ENCODE data around the gene MICAL2.

DNA sequence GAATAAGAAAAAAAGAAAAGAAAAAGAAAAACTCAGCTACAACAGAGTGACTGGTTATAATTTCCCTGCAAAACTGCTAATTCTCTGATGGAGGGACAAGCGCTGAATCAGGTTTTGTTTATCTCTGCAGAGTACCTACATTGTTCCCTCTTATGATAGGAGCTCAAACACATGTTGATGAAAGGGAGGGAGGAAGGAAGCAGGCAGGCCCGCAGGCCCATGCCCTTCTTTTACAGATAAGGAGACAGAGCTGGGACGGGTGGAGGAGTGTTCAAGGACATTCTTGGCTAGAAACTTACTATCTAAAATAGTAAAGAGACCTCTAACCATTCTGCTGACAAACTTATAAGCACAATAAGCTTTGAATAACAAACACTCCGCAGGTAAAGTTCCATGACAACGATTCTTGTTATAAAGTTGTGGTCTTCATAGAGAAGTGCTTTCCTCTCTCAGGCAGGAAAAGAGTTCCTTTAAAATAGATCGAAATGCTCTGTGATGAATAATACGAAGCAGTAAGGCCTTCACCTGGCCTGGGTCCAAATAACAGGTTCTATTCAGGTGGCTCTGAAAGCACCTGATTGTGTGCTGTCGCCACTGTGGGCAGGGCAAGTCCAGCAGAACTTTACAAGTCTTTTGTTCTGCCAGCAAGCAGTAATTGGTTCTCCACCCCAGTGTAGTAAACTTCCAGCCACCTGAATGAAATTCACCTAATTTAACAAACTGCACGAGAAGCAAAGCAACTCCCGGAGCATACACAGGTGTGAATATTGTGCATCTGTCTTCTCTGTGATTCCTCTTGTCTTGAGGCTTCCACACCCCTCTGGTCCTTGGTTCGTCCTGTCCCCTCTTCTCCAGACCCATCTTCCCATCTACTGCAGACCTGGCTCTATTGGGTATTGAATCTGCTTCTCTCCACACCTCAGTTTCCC is 15.3 kb upstream of the MICAL2 start:
- TF ChIP-seq POLR2A (IDR thresholded peaks at IDR 0.05; ENCODE audit: low read depth, low read length) = no peak
- no peak for TF ChIP-seq TAF1 (IDR thresholded peaks at IDR 0.05; ENCODE audit: low read depth, low read length)
- no peak for TF ChIP-seq PAX5 (IDR thresholded peaks at IDR 0.05; ENCODE audit: insufficient read depth, low read length, severe bottlenecking)
- no peak for TF ChIP-seq POLR2AphosphoS5 (IDR thresholded peaks at IDR 0.05; ENCODE audit: low read depth, low read length)
- no peak for TF ChIP-seq POU2F2 (IDR thresholded peaks at IDR 0.05; ENCODE audit: low read depth, low read length)
